ENCODE results near the gene CD82.

Gene CD82

GRCh38 chr11:44621784-44622183 lies 56.3 kb downstream of the CD82 start:
- no peak for DNase-seq

DNA sequence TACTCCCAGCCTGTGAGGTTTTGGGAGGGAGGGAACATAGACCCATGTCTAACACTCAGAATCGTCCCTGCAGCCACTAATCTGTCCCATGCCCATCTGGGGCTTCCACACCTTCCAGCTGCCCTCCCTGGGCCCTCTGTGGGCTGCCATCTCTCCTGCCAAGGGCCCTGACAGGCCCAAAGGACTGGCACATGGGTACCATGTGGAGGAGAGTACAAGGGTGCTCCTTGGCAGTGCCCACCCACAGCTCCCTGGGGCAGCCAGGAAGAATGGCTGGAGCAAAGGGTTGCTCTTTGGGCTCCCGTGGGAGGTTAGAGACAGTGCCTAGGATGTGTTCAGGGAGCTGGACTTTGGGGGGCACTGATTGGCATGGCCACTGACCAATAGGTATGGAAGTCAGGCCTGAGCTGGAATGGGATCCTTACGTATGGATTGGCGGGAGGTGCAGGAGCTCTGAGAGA lies 56.8 kb downstream of the CD82 start:
- no peak for DNase-seq

DNA sequence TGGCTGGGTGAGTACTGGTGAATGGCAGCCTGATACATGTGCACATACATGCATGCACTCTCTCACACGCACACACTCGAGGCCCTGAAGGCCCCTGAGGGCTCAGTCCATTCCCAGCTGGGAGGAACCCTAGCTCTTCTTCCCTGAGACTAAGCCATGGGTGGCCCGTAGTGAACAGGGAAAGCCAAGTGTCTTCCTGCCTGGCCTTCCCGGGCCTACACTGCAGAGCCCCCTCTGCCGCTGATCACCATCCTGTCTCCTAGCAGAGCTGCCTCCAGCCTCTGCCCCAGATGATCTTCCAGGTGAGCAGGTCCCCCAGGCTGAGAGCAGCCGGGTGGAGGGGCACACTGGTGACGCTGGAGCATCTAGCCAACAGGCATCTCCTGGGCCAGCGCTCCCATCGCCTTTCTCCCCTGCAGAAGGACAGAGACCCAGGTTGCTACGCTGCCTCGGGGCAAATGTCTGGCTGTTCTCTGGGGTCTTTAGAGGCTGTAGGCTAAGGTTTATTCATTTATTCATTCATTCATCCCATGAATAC lies 57.3 kb downstream of the CD82 start:
- no peak for DNase-seq

DNA sequence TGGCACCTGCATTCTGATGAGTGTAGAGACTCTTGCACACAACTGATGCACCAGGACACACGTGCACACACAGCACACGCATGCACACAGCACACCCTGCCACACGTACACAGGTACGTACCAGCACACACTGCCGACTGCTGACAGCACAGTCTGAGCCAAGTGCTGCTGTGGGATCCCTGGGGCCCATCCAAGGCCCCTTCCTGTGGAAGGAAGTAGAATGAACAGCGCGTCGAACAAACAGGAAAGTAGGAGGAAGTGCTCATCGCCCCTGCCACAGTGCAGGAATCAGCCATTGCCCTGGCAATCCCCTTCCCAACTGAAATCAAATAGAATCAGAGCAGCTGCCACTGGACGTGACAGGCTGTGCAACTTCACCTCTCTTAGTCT lies 57.9 kb downstream of the CD82 start:
- no peak for DNase-seq

- DNase-seq = no peak
Measured at GRCh38 chr11:44623731-44624491, 58.4 kb downstream of the CD82 start.

DNA sequence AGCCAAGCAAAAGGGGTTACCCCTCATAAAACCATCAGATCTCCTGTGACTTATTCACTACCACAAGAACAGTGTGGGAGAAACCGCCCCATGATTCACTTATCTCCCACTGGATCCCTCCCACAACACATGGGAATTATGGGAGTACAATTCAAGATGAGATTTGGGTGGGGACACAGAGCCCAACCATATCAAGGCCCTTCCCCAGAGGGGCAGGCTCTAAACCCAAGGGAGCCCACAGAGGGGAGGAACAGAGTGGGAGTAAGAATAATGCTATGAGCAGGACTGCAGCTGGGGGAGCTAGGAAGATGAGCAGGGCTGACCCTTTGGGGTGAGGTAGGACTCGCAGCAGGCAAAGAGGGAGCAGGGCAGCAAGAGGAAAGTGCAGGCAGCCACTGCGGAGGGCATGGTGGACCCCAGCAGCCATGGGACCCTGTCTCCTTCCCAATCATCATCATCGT lies 59.3 kb downstream of the CD82 start:
- DNase-seq = no peak

DNA sequence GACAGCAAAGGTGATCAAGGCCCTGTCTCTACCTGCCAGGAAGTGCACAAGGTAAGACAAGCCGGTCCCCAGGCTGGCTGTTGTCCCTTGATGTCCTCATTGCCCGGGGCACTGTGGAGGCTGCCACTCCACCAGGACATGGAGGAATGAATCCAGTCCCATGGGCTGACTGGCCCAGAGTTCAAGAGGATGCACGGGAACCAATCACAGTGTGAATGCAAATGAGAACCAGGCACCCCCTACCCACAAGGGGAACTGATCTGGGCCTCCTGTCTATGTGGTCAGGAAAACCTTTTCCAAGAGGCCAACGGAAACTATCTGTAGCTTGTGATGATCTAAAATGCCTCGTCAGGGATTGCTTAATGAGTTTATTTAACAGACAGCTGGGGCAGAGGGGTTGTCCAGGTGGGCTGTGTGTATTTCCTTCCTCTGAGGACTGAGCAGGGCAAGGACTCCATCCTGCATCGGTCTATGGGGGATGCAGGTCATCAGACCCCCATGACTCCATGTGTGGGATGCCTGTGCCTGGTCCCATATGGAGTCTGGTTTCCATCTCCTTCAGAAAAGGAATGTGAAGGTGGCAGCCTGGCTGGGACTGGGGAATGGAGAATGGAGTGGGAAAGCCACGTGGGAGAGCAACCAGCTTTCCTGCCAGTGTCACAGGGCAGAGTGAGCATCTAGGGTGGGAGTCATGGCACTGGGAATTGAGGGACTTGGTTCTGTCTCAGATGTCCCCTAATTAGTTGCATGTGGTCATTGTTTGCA lies 60.5 kb downstream of the CD82 start:
- DNase-seq = no peak

DNA sequence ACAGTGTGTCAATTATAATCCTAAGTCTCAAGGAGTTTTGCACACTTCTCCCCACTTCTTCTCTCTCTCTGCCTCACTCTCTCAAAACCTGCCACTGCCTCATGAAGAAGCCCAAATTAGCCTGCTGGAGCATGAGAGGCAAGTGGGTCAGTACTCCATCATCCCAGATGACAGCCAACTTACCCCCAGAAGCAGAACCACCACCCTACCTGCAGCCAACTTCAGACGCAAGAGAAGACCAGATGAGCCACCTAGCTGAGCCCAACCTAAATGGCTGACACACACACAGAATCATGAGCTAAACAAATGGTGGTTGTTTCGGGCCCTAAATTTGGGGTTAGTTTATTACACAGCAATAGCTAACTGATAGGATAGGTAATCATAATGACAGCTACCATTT lies 61.2 kb downstream of the CD82 start:
- no peak for DNase-seq

DNA sequence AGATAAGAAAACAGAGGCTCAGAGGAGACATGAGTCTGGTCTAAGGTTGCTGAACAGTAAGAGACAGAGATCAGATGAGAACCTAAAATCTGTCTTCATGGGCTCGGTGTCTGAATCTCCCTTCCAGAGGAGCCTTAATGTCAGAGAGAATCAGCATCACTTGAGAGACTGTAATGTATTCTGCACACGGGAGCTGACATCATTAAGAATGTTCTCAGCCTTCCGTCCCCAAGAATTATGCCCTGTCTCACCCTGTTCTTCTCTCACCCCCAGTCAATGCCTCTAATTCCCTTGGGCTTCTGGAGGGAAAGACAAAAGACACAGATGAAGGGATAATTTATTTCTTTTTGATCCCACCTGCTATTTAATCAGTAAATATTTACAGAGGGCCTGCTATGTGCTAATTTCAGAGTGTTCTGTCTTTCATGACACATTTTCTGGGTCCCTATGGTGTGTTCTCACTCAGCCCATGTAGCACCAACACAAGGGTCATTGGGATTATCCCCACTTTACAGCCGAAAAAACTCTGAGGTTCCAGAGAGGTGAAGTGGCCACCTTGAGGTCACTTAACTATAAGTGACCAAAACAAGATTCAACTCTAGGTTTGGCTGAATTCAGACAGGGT lies 61.8 kb downstream of the CD82 start:
- DNase-seq = peak; percentile 58

DNA sequence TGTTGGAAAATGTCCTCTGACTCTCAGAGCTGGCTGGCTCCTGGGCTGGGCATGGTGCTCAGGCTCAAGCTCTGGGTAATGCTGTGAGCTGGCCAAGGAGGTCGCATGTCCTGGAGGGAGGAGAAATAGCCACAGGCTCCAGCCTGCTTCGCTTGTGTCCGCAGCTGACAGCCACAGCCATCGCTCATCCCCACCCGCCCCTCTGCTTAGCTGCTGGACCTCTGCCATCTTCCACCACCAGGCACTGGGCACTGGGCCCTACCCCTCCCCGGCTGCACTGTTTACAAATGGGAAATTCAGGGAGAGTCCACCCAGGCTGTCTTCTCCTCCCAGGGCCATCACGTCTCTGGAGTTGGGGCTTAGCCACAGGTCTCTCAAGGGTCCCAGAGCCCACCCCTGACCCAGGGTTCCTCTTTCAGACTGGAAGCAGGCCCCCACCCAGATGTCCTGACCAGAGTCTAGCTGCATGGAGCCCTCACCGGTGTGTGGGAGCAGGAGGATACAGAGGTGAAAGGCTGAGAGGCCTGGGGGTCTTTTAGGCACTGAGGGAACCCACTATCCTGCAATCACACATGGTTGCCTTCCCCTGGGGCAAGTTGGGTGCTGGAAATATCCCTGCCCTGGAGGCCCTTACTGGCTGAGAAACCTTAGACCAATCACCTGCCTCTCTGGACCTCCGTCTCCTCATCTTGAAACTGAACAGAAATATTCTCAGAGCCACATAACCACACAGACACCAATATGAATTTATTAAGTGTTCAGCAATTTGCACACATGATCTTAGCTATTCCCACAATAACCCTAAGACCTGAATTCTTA lies 62.7 kb downstream of the CD82 start:
- DNase-seq = no peak

- no peak for DNase-seq
Measured at GRCh38 chr11:44628730-44629700, 63.6 kb downstream of the CD82 start.

- no peak for DNase-seq
Measured at GRCh38 chr11:44629732-44630345, 64.4 kb downstream of the CD82 start.

GRCh38 chr11:44630511-44631210 lies 65.2 kb downstream of the CD82 start:
- no peak for DNase-seq

- no peak for DNase-seq
Measured at GRCh38 chr11:44631831-44632230, 66.4 kb downstream of the CD82 start.

GRCh38 chr11:44632466-44633123 lies 67.1 kb downstream of the CD82 start:
- DNase-seq = no peak

DNA sequence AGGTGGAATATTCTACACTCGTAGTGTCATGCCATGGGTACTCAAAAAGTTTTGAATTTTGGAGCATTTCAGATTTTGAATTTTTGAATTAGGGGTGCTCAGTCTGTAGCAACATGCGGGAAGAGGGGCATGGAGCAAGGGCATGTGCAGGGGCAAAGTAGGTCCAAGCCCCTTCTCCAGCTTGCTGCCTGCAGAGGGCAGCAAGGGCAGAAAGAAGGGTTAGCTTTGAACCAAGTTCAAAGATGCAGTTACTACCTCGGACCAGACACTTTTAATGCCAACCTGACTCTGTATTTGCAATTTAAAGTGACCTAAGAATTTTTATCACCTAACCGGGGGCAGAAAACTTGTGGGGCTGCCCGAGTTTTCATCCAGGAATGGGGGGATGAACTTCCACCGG lies 68.2 kb downstream of the CD82 start:
- no peak for DNase-seq

DNA sequence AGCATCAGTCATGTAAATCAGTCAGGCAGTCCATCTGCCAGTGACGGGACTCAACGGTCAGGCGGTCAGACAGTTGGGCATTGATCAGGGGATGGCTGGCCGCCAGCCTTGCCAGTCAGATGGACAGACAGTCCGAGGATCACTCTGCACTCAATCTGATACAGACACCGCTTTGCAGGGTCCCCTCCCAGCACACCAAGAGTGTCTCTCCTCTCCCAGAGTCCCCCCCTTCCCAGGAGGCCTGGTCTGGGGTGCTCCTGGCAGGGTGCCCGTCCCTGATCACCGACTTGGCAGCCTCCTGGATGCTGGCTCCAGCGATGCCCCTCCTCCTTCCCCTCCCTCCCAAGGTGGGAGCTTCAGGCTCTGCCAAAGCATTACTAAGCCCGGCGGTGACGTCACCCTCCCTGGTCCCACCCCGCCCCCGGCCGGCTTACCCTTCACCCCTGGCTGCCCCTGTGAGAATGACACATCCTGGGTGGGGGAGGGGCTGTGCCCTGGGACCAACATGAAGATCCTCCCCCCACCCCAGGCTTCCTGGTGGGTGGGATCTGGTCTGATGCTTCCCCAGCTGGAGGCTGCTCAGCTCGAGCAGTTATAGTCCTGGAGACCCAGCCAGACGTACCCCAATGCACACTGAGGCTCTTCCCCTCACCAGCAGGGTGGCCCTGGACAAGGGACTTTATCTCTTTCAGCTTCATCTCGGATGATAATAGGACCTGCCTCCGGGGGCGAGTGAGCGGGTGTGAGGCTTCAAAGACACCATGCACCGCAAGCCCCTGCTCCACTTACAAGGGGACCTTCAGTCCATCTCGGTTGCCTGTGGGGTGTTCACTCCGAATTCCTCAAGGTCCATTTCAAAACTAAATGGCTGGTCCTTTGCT lies 69.2 kb downstream of the CD82 start:
- DNase-seq = peak; percentile 24

DNA sequence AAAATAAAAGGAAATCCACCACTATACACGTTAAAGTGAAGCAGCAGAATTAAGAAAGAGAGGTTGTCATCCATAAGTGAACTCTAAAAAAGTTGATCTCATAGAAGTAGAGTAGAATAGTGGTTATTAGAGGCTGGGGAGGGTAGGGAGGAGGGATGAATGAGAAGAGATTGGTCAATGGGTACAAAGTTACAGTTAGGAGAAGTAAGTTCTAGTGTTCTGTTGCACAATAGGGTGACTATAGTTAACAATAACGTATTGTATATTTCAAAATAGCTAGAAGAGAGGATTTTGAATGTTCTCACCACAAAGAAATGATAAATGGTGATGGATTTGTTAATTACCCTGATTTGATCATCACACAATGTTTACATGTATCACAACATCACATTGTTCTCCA lies 72.0 kb downstream of the CD82 start:
- no peak for DNase-seq

- DNase-seq = no peak
Measured at GRCh38 chr11:44638032-44638431, 72.6 kb downstream of the CD82 start.
